ENCODE measurements around the gene EIF4E1B. TPM values are rescaled to one million over a fixed set of nuclear protein-coding genes. Genes with fewer than 3 reads are reported as not detected.

EIF4E1B gene
- total and polyA plus RNA-seq, 2 experiments from 2014 or later, result 0.17 TPM; not detected in 1

GRCh38 chr5:176601901-176602482, 28.5 kb upstream of the EIF4E1B start:
- H3K79me2 ChIP-seq (replicated peaks; ENCODE audit: insufficient read depth), result no peaks in the 10 kb centered on the region
- no peak overlapping the region for H3K4me3 ChIP-seq
- no peak for TF ChIP-seq POLR2AphosphoS5 (IDR thresholded peaks at IDR 0.05; ENCODE audit: low read depth)
- no peak for TF ChIP-seq STAT1 (IDR thresholded peaks at IDR 0.05; ENCODE audit: unreplicated experiment)
- TF ChIP-seq REST (IDR thresholded peaks at IDR 0.05; ENCODE audit: unreplicated experiment), result no peak
- no peak for TF ChIP-seq ZNF331 (CRISPR knock-in tag; IDR thresholded peaks at IDR 0.05; ENCODE audit: low read depth)
- no peak for TF ChIP-seq CREB1 (CRISPR knock-in tag; IDR thresholded peaks at IDR 0.05; ENCODE audit: low read depth)
- no peak for TF ChIP-seq ZNF114 (CRISPR knock-in tag; IDR thresholded peaks at IDR 0.05)
- no peak for TF ChIP-seq JUNB (IDR thresholded peaks at IDR 0.05; ENCODE audit: unreplicated experiment)
- TF ChIP-seq EZH2phosphoT487 (IDR thresholded peaks at IDR 0.05; ENCODE audit: unreplicated experiment), result no peak
- TF ChIP-seq, protein P1, sequence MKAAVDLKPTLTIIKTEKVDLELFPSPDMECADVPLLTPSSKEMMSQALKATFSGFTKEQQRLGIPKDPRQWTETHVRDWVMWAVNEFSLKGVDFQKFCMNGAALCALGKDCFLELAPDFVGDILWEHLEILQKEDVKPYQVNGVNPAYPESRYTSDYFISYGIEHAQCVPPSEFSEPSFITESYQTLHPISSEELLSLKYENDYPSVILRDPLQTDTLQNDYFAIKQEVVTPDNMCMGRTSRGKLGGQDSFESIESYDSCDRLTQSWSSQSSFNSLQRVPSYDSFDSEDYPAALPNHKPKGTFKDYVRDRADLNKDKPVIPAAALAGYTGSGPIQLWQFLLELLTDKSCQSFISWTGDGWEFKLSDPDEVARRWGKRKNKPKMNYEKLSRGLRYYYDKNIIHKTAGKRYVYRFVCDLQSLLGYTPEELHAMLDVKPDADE (IDR thresholded peaks at IDR 0.05), result no peak
- no peak for ATAC-seq
- H4K20me1 ChIP-seq (replicated peaks; ENCODE audit: insufficient read depth), result peaks cover 13% of the 10 kb centered on the region; the same call in 1 of the 2 replicates
- Mint-ChIP-seq H3K9me3 (peaks cover 5% of the 10 kb centered on the region), H3K36me3 (ENCODE audit: low read depth) (peaks cover 18% of the 10 kb centered on the region), H3K27ac (no peak overlapping the region), H3K4me3 (no peak overlapping the region), H3K27me3 (ENCODE audit: insufficient read depth, low read depth, poor library complexity) (peaks cover 11% of the 10 kb centered on the region), H3K4me1 (peaks cover 14% of the 10 kb centered on the region)
- H3K36me3 ChIP-seq (ENCODE audit: insufficient read depth), result no peaks in the 10 kb centered on the region
- no peak overlapping the region for H2AFZ ChIP-seq
- H3F3A ChIP-seq (replicated peaks; ENCODE audit: low read depth), result no peaks in the 10 kb centered on the region
- no peak overlapping the region for H3K4me2 ChIP-seq
- peaks cover 10% of the 10 kb centered on the region; the same call in 1 of the 2 replicates for H3K27me3 ChIP-seq (ENCODE audit: insufficient read depth)
- no peak for DNase-seq (ENCODE audit: low spot score)
- no peak overlapping the region for H3K27ac ChIP-seq (ENCODE audit: low read depth)
- peaks cover 9% of the 10 kb centered on the region for H3K4me1 ChIP-seq (ENCODE audit: insufficient read depth)
- no peaks in the 10 kb centered on the region for H3K9me2 ChIP-seq (ENCODE audit: insufficient read depth)

DNA sequence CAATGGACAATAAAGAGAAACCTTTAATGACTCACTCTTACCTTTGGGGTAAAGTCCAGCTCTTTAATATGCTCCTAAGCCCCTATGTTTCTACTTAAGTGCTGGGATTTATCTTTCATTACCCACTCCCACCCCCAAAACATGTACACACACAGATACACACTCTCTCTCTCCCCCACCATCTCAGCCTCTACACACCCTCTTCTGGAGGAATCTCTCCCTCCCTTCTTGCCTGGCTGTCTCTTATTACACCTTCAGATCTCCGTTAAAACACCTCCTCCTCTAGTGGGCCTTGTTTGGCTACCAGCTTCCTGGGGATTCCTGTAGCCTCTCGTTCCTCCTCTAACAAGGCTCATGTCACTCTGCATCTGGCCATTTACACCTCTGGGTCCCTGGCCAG, 27.4 kb upstream of the EIF4E1B start:
- Histone ChIP-seq H3K36me3 (ENCODE audit: insufficient read depth) (no peaks in the 10 kb centered on the region), H3K27ac (ENCODE audit: low read depth) (no peak overlapping the region), H3K27me3 (ENCODE audit: insufficient read depth) (peaks cover 2% of the 10 kb centered on the region; the same call in 1 of the 2 replicates), H3K4me1 (ENCODE audit: insufficient read depth) (peaks cover 9% of the 10 kb centered on the region), H3F3A (replicated peaks; ENCODE audit: low read depth) (no peaks in the 10 kb centered on the region), H2AFZ (no peak overlapping the region), H3K4me2 (no peak overlapping the region), H3K79me2 (replicated peaks; ENCODE audit: insufficient read depth) (no peaks in the 10 kb centered on the region), H3K4me3 (no peak overlapping the region), H3K9me2 (ENCODE audit: insufficient read depth) (no peaks in the 10 kb centered on the region), H4K20me1 (replicated peaks; ENCODE audit: insufficient read depth) (peaks cover 14% of the 10 kb centered on the region; the same call in 1 of the 2 replicates)
- H3K4me3 Mint-ChIP-seq, result no peak overlapping the region; the same call in 2 of the 3 replicates
- H3K4me1 Mint-ChIP-seq, result peaks cover 14% of the 10 kb centered on the region
- H3K27me3 Mint-ChIP-seq (ENCODE audit: insufficient read depth, low read depth, poor library complexity), result peaks cover 11% of the 10 kb centered on the region
- H3K9me3 Mint-ChIP-seq, result peaks cover 5% of the 10 kb centered on the region
- DNase-seq (ENCODE audit: low spot score) (no peak), ATAC-seq (peak; percentile 45)
- H3K27ac Mint-ChIP-seq, result no peak overlapping the region
- H3K36me3 Mint-ChIP-seq (ENCODE audit: low read depth), result peaks cover 18% of the 10 kb centered on the region
- TF ChIP-seq REST (IDR thresholded peaks at IDR 0.05; ENCODE audit: unreplicated experiment) (no peak), POLR2AphosphoS5 (IDR thresholded peaks at IDR 0.05; ENCODE audit: low read depth) (no peak), ZNF331 (CRISPR knock-in tag; IDR thresholded peaks at IDR 0.05; ENCODE audit: low read depth) (no peak), STAT1 (IDR thresholded peaks at IDR 0.05; ENCODE audit: unreplicated experiment) (no peak), ZNF114 (CRISPR knock-in tag; IDR thresholded peaks at IDR 0.05) (no peak), EZH2 (IDR thresholded peaks at IDR 0.05; ENCODE audit: low read depth, unreplicated experiment) (no peak), EZH2phosphoT487 (IDR thresholded peaks at IDR 0.05; ENCODE audit: unreplicated experiment) (no peak)
- TF ChIP-seq, protein P1 (IDR thresholded peaks at IDR 0.05), result no peak
